Measurements from ENCODE around the gene NRL.
"Not testable (repeated sequence)": the region's sequence is repeated elsewhere in the genome, so short reads cannot be mapped to it uniquely, and the experiment has no call there.

The NRL gene

GRCh38 chr14:24031331-24031730 is 83.4 kb downstream of the NRL start:
- DNase-seq (ENCODE audit: low read depth) = not testable (repeated sequence)

DNA sequence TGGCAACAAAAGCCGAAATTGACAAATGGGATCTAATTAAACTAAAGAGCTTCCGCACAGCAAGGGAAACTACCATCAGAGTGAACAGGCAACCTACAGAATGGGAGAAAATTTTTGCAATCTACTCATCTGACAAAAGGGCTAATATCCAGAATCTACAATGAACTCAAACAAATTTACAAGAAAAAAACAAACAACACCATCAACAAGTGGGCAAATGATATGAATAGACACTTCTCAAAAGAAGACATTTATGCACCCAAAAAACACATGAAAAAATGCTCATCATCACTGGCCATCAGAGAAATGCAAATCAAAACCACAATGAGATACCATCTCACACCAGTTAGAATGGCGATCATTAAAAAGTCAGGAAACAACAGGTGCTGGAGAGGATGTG is 85.1 kb downstream of the NRL start:
- not testable (repeated sequence) for H3K4me3 ChIP-seq (ENCODE audit: low read length); H3K36me3 ChIP-seq (ENCODE audit: control insufficient read depth, insufficient read depth, low read length, severe bottlenecking); H3K9me3 ChIP-seq (ENCODE audit: control insufficient read depth, low read length); DNase-seq (ENCODE audit: low read depth); H3K27me3 ChIP-seq (replicated peaks; ENCODE audit: control insufficient read depth, insufficient read depth, low read length); H3K9ac ChIP-seq (ENCODE audit: low read length)
- peaks cover 19% of the 10 kb centered on the region for H3K4me1 ChIP-seq (ENCODE audit: control insufficient read depth, insufficient read depth, low read length)

More at GRCh38 chr14:24031331-24031730, 83.4 kb downstream of the NRL start:
- peaks cover 25% of the 10 kb centered on the region for H3K4me1 ChIP-seq (ENCODE audit: control insufficient read depth, insufficient read depth, low read length)
- not testable (repeated sequence) for H3K36me3 ChIP-seq (ENCODE audit: control insufficient read depth, insufficient read depth, low read length, severe bottlenecking); H3K27me3 ChIP-seq (replicated peaks; ENCODE audit: control insufficient read depth, insufficient read depth, low read length); H3K9ac ChIP-seq (ENCODE audit: low read length); H3K4me3 ChIP-seq (ENCODE audit: low read length); H3K9me3 ChIP-seq (ENCODE audit: control insufficient read depth, low read length)

Measured in adipocyte (in vitro differentiated cells).